GM19240 (cell line): ENCODE measurements around the gene NAA38.
A peak's percentile ranks its signal among the peaks of the same experiment; 100 is the strongest.
"Not testable (repeated sequence)": the region's sequence is repeated elsewhere in the genome, so short reads cannot be mapped to it uniquely, and the experiment has no call there.

ENCODE experiments used
- DNase-seq: peaks from one replicate; pipeline ENCODE4 v3.0.0; 2011; ENCODE audit warnings: low spot score; ENCODE audit not compliant: insufficient read length

Gene NAA38

DNA sequence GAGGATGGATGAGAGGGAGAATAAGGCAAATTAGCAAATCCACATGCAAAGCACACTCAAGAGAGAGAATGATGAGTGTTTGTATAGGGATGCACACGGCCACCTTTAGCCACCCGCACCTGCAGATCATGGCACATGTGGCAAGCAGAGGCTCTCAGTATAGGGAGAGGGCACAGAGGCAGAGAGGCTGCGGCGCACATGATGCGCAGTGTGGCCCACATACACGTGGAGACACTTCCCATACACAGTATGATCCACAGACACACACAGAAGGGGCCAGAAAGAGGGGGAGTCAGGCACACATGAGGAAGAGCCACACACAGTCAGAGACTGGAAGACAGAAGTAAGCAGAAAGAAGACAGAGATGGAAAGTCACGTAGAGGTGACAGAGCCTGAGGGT is 24.7 kb upstream of the NAA38 start:
- no peak for DNase-seq

DNA sequence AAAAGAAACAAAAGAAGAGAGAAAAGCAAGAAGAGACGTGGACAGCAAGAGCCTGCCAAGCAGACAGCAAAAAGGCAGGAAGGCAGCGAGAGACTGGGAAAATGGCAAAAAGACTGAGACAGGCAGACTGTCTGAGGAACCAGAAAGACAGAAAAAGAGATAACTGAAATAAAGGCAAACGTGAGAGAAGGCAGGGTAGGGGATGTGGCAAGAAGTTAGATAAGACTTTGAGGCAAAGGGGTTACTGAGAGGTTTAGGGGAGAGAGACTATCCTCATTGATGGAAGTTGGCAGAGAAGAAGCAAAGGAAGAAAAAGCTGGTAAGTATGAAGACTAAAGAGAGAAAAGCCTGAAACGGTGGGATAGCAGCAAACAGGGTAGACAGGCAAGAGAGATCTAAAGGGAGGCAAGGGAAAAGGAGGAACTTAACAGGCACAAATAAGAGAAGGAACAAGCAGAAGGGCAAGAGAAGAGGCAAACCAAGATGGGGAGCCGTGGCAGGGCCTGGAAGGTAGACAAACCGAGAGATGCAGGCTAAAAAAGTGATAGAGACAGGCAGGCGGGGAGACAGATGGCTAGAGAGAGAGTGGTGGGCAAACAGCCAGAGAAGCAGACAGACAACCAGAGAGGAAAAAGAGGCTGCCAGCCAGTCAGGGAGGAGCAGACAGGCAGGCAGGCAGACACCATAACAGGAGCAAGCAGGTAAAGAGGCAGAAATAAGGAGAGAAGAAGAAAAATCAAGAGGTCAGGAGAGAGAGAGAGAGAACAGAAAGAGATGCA is 24.1 kb upstream of the NAA38 start:
- DNase-seq = no peak

DNA sequence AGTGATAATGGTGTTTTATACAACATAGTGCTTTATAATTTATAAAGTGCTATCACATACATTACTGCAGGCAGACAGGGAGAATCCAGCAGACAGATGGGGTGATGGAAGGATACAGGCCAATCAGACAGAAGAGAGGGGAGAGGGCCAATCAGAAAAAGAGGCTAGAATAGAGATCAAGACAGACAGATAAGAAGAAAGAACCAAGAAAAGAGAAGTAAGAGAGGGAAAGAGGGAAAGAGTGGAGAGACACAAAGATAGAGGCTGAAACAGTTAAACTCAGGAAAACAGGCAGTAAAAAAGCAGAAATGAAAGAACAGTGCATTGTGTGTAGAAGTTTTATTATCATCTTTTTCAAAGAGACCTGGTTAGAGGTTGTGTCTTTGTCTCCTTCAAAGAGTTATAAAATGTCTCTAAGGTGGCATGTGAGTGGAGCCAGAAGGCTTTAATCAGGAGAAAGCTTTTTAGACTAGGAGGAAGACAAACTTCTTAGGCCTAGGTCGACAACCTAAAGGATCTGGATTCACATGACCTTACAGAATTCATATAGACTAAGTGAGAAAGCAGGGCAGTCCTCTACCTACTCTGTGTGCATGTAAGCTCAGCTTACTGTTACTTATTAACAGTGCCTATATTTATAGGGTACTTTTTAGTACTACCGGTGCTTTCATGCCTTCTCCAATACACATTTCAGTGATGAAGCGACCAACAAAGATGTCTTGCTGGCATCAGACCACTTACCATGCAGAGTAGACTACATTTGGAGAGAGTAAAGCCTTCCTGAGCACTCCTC is 22.9 kb upstream of the NAA38 start:
- no peak for DNase-seq

DNA sequence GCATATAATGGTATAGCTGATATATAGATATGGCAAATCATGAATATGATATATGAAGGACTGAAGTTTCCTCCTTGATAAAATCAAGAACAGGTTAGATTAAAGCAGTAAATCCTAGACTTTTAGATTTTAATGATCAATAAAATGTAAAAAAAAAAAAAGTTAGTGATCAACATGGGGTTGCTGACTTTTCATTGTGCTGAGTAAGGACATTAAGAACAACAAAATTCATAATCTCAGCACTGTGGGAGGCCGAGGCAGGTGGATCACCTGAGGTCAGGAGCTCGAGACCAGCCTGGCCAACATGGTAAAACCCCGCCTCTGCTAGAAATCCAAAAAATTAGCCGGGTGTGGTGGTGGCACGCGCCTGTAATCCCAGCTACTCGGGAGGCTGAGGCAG is 20.9 kb upstream of the NAA38 start:
- DNase-seq = no peak

DNA sequence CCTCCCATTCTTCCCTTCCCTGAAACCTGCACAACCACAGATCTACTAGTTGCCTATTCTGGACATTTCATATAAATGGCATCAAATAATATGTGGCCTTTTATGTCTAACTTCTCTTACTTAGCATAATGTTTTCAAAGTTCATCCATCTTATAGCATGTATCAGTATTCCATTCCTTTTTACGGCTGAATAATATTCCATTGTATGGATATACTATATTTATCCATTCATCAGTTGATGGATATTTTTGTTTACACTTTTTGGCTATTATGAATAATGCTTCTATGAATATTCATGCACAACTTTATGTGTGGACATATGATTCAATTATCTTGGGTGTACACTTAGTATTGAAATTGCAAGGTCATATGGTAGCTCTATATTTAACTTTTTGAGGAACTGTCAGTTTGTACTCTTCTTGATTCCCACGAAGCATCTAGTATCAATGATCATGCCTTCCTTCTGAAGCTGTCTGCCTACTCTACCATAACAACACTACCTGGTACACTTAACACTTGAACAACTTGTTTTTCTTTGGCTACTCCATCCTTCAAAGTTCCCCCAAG is 18.5 kb upstream of the NAA38 start:
- no peak for DNase-seq

DNA sequence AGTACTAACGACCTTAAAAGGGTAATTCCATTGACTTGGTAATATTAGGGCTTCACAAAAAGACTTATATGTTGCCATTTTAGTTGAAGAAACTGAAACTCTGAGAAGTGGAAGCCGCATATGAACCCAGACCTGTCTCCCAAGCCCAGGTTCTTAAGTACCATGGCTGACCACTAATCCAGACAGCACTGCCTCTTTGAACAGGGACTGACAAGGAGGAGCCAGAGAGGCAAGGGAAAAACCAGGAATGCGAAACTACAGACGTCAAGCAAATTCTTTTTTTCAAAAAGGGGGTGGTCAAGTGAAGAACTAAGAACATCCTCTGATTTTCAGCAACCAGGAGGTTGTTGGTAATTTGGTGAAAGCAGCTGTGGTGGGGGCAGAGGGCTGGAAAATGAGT is 15.7 kb upstream of the NAA38 start:
- no peak for DNase-seq

DNA sequence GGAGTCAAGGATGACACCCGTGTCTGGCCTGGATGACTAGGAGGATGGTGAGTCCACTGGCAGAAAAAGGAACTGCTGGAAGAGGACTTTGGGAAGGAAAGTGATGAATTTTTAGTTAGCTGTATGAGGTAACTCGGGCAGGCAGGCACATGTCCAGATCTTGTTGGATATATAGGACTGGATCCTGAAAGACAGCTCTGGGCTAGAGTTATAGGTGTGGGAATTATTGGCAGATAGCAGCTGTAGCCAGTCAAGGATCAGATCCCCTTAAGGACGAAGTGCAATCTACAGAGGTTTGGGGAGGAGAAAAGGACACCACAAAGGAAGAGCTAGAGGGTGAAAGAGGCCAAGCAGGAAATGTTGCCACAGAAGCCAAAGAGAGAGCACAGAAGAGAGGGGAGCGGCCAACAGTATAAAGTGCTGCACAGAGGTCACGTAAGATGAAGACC is 10.5 kb upstream of the NAA38 start:
- DNase-seq = no peak

DNA sequence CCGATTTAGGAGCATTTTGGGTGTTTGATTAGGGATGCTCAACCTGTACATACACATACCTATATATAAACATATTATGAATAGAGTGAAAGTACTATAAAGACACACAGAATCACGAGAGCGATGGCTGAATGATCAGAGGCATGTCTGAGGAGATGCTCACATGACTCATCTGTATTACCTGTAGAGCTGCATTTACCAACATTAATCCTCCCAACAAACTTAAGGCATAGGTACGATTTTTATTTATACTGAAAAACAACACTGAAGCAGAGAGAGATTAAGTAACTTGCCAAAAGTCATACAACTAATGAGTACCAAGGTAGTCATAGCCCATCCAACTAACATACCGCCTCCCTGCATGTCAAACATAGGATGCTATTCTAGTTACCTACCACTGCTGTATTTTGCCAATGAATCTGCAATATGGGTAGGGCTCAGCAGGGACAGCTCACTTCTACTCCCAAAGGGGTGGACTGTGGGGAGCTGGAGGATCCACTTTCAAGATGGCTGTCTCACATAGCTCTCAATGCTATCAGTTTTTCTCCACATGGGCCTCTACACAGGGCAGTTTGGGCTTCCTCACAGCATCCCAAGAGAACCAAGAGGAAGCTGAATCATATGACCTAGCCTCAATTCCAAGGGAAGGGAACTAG is 7.8 kb upstream of the NAA38 start:
- DNase-seq = no peak

DNA sequence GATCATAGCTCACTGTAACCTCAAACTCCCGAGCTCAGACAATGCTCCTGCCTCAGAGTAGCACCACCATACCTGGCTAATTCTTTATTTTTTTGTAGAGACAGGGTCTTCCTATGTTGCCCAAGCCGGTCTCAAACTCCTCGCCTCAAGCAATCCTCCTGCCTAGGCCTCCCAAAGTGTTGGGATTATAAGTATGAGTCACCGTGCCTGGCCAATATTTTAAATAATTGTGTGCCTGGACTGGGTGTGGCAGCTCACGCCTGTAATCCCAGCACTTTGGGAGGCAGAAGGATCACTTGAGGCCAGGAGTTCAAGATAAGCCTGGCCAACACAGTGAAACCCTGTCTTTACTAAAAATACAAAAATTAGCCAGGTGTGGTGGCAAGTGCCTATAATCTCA is 7.0 kb upstream of the NAA38 start:
- not testable (repeated sequence) for DNase-seq

DNA sequence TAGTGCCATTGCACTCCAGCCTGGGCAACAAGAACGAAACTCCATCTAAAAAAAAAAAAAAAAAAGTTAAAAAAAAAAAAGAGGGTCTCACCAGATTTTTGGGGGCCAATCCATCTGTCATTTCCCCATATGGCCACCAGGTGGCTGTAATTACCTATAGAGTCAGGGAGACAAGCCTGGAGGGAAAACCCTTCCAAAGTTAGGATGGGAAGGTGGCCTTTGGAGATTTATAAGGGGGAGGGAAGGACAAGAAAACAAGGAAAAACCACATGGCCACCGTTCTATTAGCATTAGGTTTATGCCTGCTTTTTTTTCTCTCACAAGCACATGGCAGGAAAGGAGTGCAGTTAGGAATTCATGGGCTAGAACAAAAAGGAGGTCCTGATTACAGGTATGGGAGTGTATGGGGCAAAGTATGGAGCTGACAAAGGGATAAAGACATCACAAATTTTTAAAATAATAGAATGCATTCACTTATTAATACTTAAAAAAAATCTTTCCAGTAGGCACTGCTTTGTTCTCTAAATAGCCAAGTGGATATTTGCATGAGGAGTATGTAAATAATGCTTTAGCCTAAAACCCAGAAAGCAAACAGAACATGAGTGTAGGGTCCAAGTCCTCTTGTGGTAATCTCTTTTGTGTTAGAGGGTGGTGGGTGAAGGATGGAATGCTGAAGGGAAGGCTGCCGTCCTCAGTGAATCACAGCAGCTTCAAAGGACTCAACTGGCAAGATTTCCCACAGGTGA is 5.5 kb upstream of the NAA38 start:
- no peak for DNase-seq

DNA sequence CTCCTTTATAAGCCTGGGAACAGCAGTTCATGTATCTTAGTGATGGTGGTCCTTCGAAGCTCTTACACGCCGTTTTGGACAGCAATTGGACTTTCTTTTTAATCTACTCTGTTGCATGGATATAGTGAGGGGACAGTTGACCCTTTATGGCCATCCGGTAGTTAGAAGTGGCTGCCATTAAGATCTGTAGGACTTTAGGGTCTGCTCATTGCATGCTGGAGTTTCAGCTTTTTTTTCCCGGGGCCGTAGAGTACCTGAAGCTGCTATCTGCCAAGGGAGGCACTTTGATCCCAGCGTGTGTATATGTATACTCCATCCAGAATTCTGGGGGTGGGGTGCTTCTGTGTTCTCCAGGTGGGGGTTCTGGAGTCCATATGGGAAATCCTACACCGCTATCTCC is 1.7 kb upstream of the NAA38 start:
- DNase-seq = no peak

DNA sequence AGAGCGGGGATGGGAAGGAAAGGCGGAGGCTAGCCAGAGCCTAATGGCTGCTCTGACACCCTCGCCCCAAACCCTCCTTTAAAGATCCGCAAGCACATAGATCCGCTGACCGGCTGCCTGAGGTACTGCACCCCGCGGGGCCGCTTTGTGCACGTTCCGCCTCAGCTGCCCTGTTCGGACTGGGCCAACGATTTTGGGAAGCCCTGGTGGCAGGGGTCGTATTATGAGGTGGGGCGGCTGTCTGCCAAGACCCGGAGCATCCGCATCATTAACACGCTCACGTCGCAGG is 1.1 kb upstream of the NAA38 start:
- DNase-seq = no peak

DNA sequence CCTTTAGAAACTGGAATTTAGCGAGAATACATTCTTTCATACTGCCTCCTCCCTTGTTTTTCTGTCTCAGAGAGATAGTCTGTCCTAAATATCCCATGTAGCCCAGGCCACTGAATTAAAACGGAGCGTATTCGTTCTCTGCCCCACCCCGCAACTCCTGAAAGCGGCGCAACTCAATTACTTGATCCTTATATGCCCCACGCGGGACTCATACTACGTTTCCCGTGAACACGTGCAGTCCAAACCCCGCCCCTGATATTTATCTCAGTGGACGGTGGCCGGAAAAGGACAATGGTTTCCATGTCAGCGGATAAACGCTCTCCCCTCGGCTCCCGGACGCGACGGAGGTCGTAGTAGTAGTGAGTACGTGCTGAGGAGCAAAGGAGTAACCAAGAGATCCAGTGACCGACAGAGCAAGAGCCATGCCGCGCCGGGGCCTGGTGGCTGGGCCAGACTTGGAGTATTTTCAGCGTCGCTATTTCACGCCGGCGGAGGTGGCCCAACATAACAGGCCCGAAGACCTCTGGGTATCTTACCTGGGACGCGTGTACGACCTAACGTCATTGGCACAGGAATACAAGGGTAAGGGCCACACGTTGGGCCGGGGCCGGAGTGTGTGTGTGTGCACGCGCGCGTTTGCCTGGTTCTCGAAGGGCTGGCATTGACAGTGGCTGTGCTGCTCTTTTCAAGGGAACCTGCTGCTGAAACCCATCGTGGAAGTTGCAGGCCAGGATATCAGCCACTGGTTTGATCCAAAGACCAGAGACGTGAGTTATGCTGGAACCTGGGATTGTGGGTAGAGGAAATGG is 558 bp upstream of the NAA38 start, which contains the start of gene CYB5D1:
Gene CYB5D1, plus strand, starts transcription at position 291 of the 809 bp plus-strand sequence. Its CDS starts 132 bp downstream, at position 423.
- DNase-seq = peak; percentile 57

DNA sequence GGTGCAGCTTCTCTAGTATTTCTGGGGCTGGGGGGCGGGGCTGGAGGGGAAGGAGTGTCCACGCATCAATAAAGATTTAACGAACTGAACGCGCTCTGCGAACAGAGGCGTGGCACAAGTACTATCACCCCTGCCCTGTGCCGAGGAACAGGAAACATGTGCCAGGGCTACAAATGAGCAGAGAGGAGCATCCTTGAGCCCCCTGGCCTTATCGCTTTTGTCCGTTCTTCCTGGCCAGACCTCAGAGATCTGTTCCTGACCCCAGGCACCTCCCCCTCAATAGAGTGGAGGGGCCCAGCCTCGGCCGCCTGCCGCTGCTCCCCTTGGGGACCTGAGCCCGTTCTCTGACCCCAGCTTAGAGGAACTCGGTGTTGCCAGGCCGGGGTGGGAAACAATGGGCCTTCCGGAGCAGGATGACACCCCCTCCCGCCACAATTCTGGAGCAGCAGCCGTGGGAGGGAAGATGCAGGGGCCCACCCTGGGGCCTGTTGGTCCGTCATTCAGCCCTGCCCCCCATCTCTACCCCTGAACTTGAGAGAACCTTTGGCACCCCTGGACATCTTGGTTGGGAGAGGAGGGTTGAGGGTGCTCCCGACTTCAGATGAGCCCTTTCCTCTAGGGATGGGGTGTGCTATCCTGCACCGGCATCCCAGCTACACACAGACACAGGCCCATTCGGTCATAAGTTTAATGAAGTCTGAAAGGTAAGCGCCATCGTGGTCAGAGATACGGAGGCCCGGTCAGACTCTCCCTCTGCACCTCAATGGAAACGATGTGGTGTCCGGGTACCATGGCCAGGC is 1.1 kb downstream of the NAA38 start:
- DNase-seq = no peak

DNA sequence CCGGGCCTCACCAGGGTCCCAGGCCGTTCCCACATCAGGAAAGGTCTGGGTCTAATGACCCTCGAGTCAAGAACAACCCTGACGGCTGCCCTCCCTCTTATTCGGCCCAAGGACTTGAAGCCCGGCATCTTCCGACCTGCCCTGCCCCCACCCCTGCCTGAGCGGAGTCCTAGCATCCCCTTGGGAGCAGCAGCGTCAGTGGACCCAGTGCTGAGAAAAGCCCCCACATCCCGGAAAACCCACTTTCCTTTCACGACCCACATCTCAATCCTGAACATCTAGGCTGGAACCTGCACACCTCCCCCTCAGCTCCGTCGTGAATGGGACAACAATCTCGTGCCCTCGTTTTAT is 1.7 kb downstream of the NAA38 start:
- DNase-seq = no peak

DNA sequence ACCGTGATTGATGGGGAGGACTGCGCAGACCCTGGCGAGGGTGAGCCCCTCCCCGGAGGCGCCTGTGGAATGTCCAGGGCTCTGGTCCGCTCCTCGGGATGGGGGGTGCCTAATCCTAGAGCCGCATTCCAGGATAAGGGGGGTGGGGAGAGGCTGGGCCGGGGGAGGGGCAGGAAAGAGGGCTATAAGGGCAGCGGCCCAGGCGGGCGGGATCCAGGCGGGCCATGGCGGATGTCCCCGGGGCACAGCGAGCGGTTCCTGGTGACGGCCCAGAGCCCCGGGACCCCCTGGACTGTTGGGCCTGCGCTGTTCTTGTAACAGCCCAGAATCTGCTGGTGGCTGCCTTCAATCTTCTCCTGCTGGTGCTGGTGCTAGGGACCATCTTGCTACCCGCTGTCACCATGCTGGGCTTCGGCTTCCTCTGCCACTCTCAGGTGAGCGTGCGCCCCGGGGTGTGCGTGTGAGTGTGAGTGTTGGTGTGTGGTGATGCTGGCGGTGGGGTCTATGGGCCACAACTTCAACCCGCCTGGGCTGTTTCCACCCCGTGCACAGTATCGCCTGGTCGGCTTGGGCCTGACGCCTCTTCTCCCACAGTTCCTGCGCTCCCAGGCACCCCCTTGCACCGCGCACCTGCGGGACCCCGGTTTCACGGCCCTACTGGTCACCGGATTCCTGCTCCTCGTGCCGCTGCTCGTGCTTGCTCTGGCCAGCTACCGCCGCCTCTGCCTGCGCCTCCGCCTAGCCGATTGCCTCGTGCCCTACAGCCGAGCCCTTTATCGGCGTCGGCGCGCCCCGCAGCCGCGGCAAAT is 2.3 kb downstream of the NAA38 start, which contains the start of gene TMEM88:
Gene TMEM88, plus strand, starts transcription at position 216 of the 809 bp plus-strand sequence. Its CDS starts 9 bp downstream, at position 225.
- DNase-seq = no peak

DNA sequence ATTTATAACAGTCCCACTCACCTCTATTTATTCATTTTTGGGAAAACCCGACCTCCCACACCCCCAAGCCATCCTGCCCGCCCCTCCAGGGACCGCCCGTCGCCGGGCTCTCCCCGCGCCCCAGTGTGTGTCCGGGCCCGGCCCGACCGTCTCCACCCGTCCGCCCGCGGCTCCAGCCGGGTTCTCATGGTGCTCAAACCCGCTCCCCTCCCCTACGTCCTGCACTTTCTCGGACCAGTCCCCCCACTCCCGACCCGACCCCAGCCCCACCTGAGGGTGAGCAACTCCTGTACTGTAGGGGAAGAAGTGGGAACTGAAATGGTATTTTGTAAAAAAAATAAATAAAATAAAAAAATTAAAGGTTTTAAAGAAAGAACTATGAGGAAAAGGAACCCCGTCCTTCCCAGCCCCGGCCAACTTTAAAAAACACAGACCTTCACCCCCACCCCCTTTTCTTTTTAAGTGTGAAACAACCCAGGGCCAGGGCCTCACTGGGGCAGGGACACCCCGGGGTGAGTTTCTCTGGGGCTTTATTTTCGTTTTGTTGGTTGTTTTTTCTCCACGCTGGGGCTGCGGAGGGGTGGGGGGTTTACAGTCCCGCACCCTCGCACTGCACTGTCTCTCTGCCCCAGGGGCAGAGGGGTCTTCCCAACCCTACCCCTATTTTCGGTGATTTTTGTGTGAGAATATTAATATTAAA is 3.1 kb downstream of the NAA38 start:
- no peak for DNase-seq

DNA sequence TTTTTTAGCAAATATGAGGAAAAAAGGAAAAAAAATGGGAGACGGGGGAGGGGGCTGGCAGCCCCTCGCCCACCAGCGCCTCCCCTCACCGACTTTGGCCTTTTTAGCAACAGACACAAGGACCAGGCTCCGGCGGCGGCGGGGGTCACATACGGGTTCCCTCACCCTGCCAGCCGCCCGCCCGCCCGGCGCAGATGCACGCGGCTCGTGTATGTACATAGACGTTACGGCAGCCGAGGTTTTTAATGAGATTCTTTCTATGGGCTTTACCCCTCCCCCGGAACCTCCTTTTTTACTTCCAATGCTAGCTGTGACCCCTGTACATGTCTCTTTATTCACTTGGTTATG is 3.7 kb downstream of the NAA38 start:
- DNase-seq = no peak
